GM10266 (cell line): ENCODE data around the gene GFOD2.

Experiments used
- DNase-seq: peaks from one replicate; pipeline ENCODE4 v3.0.0; 2012; ENCODE audit errors: extremely low spot score
- TF ChIP-seq, protein P1 (sequence below): IDR thresholded peaks from 2 replicates; pipeline ENCODE4 v1.5.1; 2012; ENCODE audit warnings: mild to moderate bottlenecking, low read depth; ENCODE audit not compliant: control insufficient read depth, insufficient read depth; ENCODE audit errors: missing control alignments

The GFOD2 gene

GRCh38 chr16:67676516-67676915 is 42.6 kb downstream of the GFOD2 start:
- TF ChIP-seq, protein P1, sequence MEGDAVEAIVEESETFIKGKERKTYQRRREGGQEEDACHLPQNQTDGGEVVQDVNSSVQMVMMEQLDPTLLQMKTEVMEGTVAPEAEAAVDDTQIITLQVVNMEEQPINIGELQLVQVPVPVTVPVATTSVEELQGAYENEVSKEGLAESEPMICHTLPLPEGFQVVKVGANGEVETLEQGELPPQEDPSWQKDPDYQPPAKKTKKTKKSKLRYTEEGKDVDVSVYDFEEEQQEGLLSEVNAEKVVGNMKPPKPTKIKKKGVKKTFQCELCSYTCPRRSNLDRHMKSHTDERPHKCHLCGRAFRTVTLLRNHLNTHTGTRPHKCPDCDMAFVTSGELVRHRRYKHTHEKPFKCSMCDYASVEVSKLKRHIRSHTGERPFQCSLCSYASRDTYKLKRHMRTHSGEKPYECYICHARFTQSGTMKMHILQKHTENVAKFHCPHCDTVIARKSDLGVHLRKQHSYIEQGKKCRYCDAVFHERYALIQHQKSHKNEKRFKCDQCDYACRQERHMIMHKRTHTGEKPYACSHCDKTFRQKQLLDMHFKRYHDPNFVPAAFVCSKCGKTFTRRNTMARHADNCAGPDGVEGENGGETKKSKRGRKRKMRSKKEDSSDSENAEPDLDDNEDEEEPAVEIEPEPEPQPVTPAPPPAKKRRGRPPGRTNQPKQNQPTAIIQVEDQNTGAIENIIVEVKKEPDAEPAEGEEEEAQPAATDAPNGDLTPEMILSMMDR, result no peak
- DNase-seq, result no peak

DNA sequence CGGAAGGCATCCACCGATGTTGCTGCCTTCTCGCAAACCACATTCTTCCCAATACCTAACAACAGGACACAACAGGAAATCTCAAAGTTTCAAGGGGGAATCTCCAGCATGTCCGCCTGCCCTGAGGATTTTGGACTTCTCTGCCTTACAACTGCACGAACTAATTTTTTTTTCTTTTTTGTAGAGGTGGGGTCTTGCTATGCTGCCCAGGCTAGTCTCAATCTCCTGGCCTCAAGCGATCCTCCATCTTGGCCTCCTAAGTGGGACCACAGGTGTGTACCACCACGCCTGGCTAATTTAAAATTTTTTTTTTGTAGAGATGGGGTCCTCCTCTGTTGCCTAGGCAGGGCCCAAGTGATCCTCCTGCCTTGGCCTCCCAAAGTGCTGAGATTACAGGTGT is 43.1 kb downstream of the GFOD2 start:
- TF ChIP-seq, protein P1, result no peak
- DNase-seq, result no peak

GRCh38 chr16:67675579-67675935 is 43.6 kb downstream of the GFOD2 start:
- no peak for DNase-seq
- TF ChIP-seq, protein P1, result no peak

GRCh38 chr16:67674851-67675578 is 44.1 kb downstream of the GFOD2 start:
- DNase-seq, result no peak
- TF ChIP-seq, protein P1, result no peak

DNA sequence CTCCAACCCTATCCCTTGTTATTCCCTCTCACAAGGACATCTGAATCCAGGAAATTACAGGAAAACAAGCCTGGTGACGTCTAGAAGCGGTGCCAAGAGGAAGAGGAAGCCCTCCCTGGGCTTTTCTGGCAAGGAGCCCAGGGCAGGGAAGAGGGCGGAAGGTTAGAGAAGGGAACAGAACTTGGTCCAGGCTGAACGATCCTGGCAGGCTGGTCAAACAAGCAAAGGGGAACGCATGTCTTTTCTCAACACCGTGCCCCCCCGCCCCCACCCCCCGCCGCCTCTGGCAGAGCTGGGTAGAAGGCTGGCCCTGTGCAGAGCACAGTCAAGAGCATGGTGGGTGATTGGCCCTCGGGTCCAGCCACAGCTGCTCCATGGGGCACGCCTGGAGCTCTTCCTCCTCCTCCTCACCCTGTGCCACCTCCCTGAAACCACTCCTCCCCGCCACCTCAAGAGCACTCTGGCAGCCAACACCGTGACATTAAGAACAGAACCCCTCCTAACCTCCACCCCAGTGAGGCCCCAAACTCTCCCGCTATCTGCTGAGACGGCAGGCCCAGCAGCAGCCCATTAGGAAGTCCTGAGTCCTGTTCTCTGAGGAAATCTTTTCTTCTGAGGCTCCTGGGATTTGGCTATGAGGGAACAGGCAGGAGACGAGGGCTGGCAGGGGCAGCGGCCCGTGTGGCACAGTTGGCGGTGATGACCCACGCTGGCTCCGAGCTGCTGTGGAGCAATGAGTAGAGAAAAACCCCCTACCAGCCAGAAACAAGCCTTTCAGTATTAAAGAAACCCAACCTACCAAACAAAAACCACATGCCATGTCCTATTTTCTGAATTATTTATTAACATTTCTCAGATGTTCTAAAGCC is 45.2 kb downstream of the GFOD2 start:
- no peak for DNase-seq
- TF ChIP-seq, protein P1, result no peak

- DNase-seq, result peak; percentile 77
- TF ChIP-seq, protein P1, result peak; percentile 83
These were observed 46.1 kb downstream of the GFOD2 start for GRCh38 chr16:67672739-67673662.
